Measurements from ENCODE around the gene PRSS57. TPM values are rescaled to one million over a fixed set of nuclear protein-coding genes. Genes with fewer than 3 reads are reported as not detected.

Gene PRSS57
- total RNA-seq, 1 experiment from 2014 or later, result not detected

GRCh38 chr19:651114-651818 lies 44.0 kb downstream of the PRSS57 start:
- Histone ChIP-seq H3K36me3 (ENCODE audit: insufficient read depth, low read length, poor library complexity, severe bottlenecking) (peaks cover 72% of the 10 kb centered on the region), H3K4me1 (ENCODE audit: insufficient read depth, low read length, poor library complexity, severe bottlenecking) (no peaks in the 10 kb centered on the region), H3K27ac (ENCODE audit: low read depth, low read length, poor library complexity, severe bottlenecking) (no peak overlapping the region), H3K27me3 (replicated peaks; ENCODE audit: insufficient read depth, low read depth, low read length, poor library complexity) (no peaks in the 10 kb centered on the region), H3K4me3 (ENCODE audit: low read depth, low read length, poor library complexity, severe bottlenecking) (no peak overlapping the region), H3K9me3 (ENCODE audit: low read depth, low read length, poor library complexity, severe bottlenecking) (no peaks in the 10 kb centered on the region)
- ChIA-PET POLR2A (ENCODE audit: low non-redundant PET) (no interaction called here), CTCF (no interaction called here)
- TF ChIP-seq EZH2 (IDR thresholded peaks at IDR 0.05; ENCODE audit: borderline replicate concordance, low read depth, low read length, poor library complexity, severe bottlenecking) (no peak), CTCF (conservative IDR thresholded peaks at IDR 0.05; ENCODE audit: low read depth, low read length) (no peak)
- no peak for DNase-seq (ENCODE audit: low spot score)
- no TSS peak for BruUV-seq (replicated peaks)
- intact Hi-C loops (cut with micrococcal nuclease; ENCODE audit: unreplicated experiment), result no loop called here

GRCh38 chr19:650121-650520 lies 45.1 kb downstream of the PRSS57 start:
- peaks cover 82% of the 10 kb centered on the region for H3K36me3 ChIP-seq (ENCODE audit: insufficient read depth, low read length, poor library complexity, severe bottlenecking)
- H3K4me1 ChIP-seq (ENCODE audit: insufficient read depth, low read length, poor library complexity, severe bottlenecking), result no peaks in the 10 kb centered on the region
- H3K4me3 ChIP-seq (ENCODE audit: low read depth, low read length, poor library complexity, severe bottlenecking), result no peak overlapping the region
- no peak overlapping the region for H3K27ac ChIP-seq (ENCODE audit: low read depth, low read length, poor library complexity, severe bottlenecking)
- no peaks in the 10 kb centered on the region for H3K9me3 ChIP-seq (ENCODE audit: low read depth, low read length, poor library complexity, severe bottlenecking)
- no TSS peak for BruUV-seq (replicated peaks)
- ChIA-PET CTCF (no interaction called here), POLR2A (ENCODE audit: low non-redundant PET) (no interaction called here)
- no peaks in the 10 kb centered on the region for H3K27me3 ChIP-seq (replicated peaks; ENCODE audit: insufficient read depth, low read depth, low read length, poor library complexity)
- intact Hi-C loops (cut with micrococcal nuclease; ENCODE audit: unreplicated experiment), result no loop called here
- no peak for DNase-seq (ENCODE audit: low spot score)
- TF ChIP-seq CTCF (conservative IDR thresholded peaks at IDR 0.05; ENCODE audit: low read depth, low read length) (no peak), EZH2 (IDR thresholded peaks at IDR 0.05; ENCODE audit: borderline replicate concordance, low read depth, low read length, poor library complexity, severe bottlenecking) (no peak)

- BruUV-seq (replicated peaks), result no TSS peak
- DNase-seq (ENCODE audit: low spot score), result no peak
- ChIA-PET POLR2A (ENCODE audit: low non-redundant PET) (interaction anchor here (0.5 kb wide), 1 partner anchor 104 kb away, joined by 5 read pairs; no protein-coding TSS in a partner anchor), CTCF (no interaction called here)
- no peak for TF ChIP-seq CTCF (conservative IDR thresholded peaks at IDR 0.05; ENCODE audit: low read depth, low read length)
- no peak for TF ChIP-seq EZH2 (IDR thresholded peaks at IDR 0.05; ENCODE audit: borderline replicate concordance, low read depth, low read length, poor library complexity, severe bottlenecking)
- Histone ChIP-seq H3K27ac (ENCODE audit: low read depth, low read length, poor library complexity, severe bottlenecking) (no peak overlapping the region), H3K27me3 (replicated peaks; ENCODE audit: insufficient read depth, low read depth, low read length, poor library complexity) (no peaks in the 10 kb centered on the region), H3K4me3 (ENCODE audit: low read depth, low read length, poor library complexity, severe bottlenecking) (no peak overlapping the region), H3K9me3 (ENCODE audit: low read depth, low read length, poor library complexity, severe bottlenecking) (no peaks in the 10 kb centered on the region), H3K4me1 (ENCODE audit: insufficient read depth, low read length, poor library complexity, severe bottlenecking) (no peaks in the 10 kb centered on the region), H3K36me3 (ENCODE audit: insufficient read depth, low read length, poor library complexity, severe bottlenecking) (peaks cover 78% of the 10 kb centered on the region)
- intact Hi-C loops (cut with micrococcal nuclease; ENCODE audit: unreplicated experiment), result no loop called here
These were observed 46.1 kb downstream of the PRSS57 start for GRCh38 chr19:648904-649801.

Data from A673 (cell line).